Measurements from ENCODE around the gene GPRC5B.

- TF ChIP-seq POLR2A (IDR thresholded peaks at IDR 0.05) (no peak), CTCF (IDR thresholded peaks at IDR 0.05) (no peak)
Measured at GRCh38 chr16:19929062-19929511, 44.4 kb upstream of the GPRC5B start.
